Breast epithelium (tissue), 4 donors: ENCODE results near the gene RIC3. TPM values are rescaled to one million over a fixed set of nuclear protein-coding genes. Genes with fewer than 3 reads are reported as not detected.

Experiments used
- DNase-seq, 2 donors: peaks; one replicate each; pipeline ENCODE4 v3.0.0-alpha.2; 2019; ENCODE audit warnings: low spot score in 2 of 2
- H3K27ac ChIP-seq, 2 donors: fragments of 200-600 bp; sonication (generic) in 1 of 2; one replicate each; pipeline ENCODE4 v1.5.1; 2016 to 2019; ENCODE audit warnings: mild to moderate bottlenecking in 1 of 2
- H3K27me3 ChIP-seq, 2 donors: fragments of 200-600 bp; sonication (generic) in 1 of 2; one replicate each; pipeline versions ENCODE4 v1.5.1 to v1.6.0; 2017 to 2019; ENCODE audit warnings: control low read depth in 1 of 2, mild to moderate bottlenecking in 1 of 2
- H3K36me3 ChIP-seq: fragments of 200-600 bp; one replicate; pipeline ENCODE4 v1.5.1; 2019
- H3K4me1 ChIP-seq, 2 donors: fragments of 200-600 bp; sonication (generic); one replicate each; pipeline ENCODE4 v1.5.1; 2016 to 2019; ENCODE audit warnings: control low read depth in 1 of 2
- H3K4me3 ChIP-seq, 3 donors: fragments of 200-600 bp; sonication (generic); 1 replicate in 2 of 3; 2 replicates in 1 of 3; pipeline ENCODE4 v1.5.1; 2016 to 2019; ENCODE audit warnings: mild to moderate bottlenecking in 3 of 3, moderate library complexity in 2 of 3
- H3K9me3 ChIP-seq, 2 donors: fragments of 200-600 bp; sonication (generic) in 1 of 2; one replicate each; pipeline ENCODE4 v1.5.1; 2016 to 2019; ENCODE audit warnings: control low read depth in 1 of 2
- POLR2A ChIP-seq: fragments of 450-650 bp; IDR thresholded peaks from one replicate; pipeline ENCODE4 v1.6.1; 2016; ENCODE audit warnings: antibody characterized with exemption, mild to moderate bottlenecking, moderate library complexity
- POLR2AphosphoS5 ChIP-seq, 3 donors: sonication (generic); formaldehyde crosslinking; IDR thresholded peaks; one replicate each; pipeline ENCODE4 v1.6.1; 2017; ENCODE audit warnings: antibody characterized with exemption in 3 of 3
- intact Hi-C: fragments of 100-400 bp; cut with DNase I; formaldehyde crosslinking; loops from one replicate; pipeline ENCODE4 v1.15.1; 2023; ENCODE audit warnings: low total_unique reads
- total RNA-seq, 3 donors: library from RNA; depleted of rRNA; stranded (reverse); fragments of >200 nt; gene quantifications; one replicate each; pipeline ENCODE4 v1.1.0, GENCODE V29; 2016
- TF ChIP-seq, protein P1 (sequence below), 3 donors: fragments of 450-650 bp; IDR thresholded peaks; one replicate each; pipeline ENCODE4 v1.5.1; 2016 to 2017; ENCODE audit warnings: antibody characterized with exemption in 3 of 3, mild to moderate bottlenecking in 3 of 3, moderate library complexity in 3 of 3

RIC3 gene
- total RNA-seq, 3 donors from 2014 or later = 4.5 to 48.0 (median 24.3) TPM

DNA sequence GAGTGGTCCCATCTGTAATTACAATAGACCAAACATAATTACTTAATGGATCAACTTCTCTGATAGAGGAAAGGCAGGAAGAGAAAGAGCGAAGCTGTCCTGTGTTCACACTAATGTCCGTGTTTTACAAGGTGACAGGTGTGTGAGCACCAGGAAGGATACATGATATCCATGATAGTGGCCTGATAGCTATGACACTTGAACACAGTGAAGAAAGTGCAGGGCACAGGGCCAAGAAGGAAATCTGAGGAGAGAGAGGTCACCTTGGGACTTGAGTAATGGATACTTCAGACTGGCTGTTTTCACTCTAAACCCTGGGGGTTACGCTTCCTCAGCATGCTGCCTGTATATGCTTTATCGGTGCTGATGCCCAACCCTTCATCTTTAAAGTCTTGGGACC, 58.4 kb downstream of the RIC3 start:
- H3K9me3 ChIP-seq = no peaks in the 10 kb centered on the region
- H3K27me3 ChIP-seq = no peaks in the 10 kb centered on the region
- H3K4me1 ChIP-seq = no peaks in the 10 kb centered on the region
- TF ChIP-seq, protein P1, sequence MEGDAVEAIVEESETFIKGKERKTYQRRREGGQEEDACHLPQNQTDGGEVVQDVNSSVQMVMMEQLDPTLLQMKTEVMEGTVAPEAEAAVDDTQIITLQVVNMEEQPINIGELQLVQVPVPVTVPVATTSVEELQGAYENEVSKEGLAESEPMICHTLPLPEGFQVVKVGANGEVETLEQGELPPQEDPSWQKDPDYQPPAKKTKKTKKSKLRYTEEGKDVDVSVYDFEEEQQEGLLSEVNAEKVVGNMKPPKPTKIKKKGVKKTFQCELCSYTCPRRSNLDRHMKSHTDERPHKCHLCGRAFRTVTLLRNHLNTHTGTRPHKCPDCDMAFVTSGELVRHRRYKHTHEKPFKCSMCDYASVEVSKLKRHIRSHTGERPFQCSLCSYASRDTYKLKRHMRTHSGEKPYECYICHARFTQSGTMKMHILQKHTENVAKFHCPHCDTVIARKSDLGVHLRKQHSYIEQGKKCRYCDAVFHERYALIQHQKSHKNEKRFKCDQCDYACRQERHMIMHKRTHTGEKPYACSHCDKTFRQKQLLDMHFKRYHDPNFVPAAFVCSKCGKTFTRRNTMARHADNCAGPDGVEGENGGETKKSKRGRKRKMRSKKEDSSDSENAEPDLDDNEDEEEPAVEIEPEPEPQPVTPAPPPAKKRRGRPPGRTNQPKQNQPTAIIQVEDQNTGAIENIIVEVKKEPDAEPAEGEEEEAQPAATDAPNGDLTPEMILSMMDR (IDR thresholded peaks at IDR 0.05) = no peak
- TF ChIP-seq POLR2AphosphoS5 (IDR thresholded peaks at IDR 0.05) (no peak), POLR2A (no peak)
- intact Hi-C loops = no loop called here
- H3K36me3 ChIP-seq = no peaks in the 10 kb centered on the region
- no peak for DNase-seq
- no peak overlapping the region for H3K27ac ChIP-seq
- H3K4me3 ChIP-seq = no peak overlapping the region

GRCh38 chr11:8109675-8110074, 59.1 kb downstream of the RIC3 start:
- no peaks in the 10 kb centered on the region for H3K4me1 ChIP-seq
- H3K9me3 ChIP-seq = no peaks in the 10 kb centered on the region
- DNase-seq = no peak
- no peak overlapping the region for H3K4me3 ChIP-seq
- intact Hi-C loops = no loop called here
- H3K27ac ChIP-seq = no peak overlapping the region
- TF ChIP-seq POLR2AphosphoS5 (IDR thresholded peaks at IDR 0.05) = no peak
- H3K36me3 ChIP-seq = no peaks in the 10 kb centered on the region
- H3K27me3 ChIP-seq = no peaks in the 10 kb centered on the region

DNA sequence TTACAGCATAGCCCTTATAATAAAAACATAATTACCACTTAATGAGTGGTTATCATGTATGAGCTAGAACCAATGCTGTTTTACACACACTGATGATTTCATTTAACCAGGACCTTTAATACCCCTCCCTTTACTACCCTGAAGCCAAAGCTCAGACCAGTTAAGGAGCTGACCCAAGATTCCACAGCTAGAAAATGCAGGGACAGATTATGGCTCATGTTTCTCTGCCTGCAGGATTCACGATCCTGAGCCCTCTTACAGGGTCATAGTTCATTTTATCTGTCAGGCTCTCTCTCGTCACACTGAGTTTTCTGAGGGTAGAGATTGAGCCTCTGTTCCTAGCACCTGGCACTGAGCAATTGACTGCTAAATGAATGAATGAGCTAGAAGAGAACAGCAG, 60.4 kb downstream of the RIC3 start:
- no peak overlapping the region for H3K27ac ChIP-seq
- H3K9me3 ChIP-seq = no peaks in the 10 kb centered on the region
- no peak for DNase-seq
- H3K27me3 ChIP-seq = no peaks in the 10 kb centered on the region
- H3K4me3 ChIP-seq = no peak overlapping the region
- TF ChIP-seq POLR2A (no peak), POLR2AphosphoS5 (IDR thresholded peaks at IDR 0.05) (no peak)
- TF ChIP-seq, protein P1 (IDR thresholded peaks at IDR 0.05) = no peak
- no peaks in the 10 kb centered on the region for H3K4me1 ChIP-seq
- H3K36me3 ChIP-seq = no peaks in the 10 kb centered on the region
- intact Hi-C loops = no loop called here

DNA sequence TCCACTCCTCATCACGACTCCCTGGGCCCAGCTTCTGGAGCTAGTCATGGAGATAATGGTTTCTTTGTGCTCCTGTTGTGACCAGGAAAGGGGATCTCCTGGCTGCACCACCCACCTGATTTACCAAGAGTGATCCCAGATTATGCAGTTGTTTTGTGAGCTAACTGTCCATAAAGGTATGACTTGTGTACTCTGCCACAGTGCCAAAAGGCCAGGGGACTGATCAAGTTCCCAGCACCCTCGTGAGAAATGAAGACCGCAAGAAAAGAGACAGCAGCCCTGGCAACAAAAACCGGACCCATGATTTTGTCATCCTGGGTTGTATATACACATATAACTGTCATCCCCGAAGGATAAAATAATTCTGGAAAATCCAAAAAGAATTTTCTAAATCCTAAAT, 61.2 kb downstream of the RIC3 start:
- intact Hi-C loops = no loop called here
- H3K4me3 ChIP-seq = no peak overlapping the region
- DNase-seq = no peak
- H3K4me1 ChIP-seq = no peaks in the 10 kb centered on the region
- no peaks in the 10 kb centered on the region for H3K27me3 ChIP-seq
- no peak overlapping the region for H3K27ac ChIP-seq
- H3K36me3 ChIP-seq = no peaks in the 10 kb centered on the region
- H3K9me3 ChIP-seq = no peaks in the 10 kb centered on the region
- no peak for TF ChIP-seq POLR2AphosphoS5 (IDR thresholded peaks at IDR 0.05)
- TF ChIP-seq, protein P1 (IDR thresholded peaks at IDR 0.05) = no peak
- no peak for TF ChIP-seq POLR2A

DNA sequence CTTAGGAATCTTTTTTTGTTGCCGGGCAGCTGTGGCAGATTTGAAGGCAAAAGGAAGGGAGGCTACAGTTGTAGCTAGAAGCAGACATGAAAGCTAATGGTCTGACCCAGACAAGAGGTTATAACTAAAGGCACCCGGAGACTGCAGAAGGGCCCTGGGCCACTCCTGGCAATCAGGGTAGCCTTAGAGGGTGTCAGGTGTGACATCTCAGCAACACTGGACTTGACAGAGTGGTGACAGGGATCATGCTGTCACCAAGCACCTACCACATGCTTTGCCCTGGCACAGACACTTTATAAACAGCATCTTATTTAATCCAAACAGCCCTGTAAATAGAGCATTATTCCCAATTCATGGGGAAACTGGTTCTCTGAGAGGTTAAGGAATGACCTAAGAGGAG, 62.1 kb downstream of the RIC3 start:
- intact Hi-C loops = no loop called here
- Histone ChIP-seq H3K9me3 (no peaks in the 10 kb centered on the region), H3K27ac (no peak overlapping the region), H3K27me3 (no peaks in the 10 kb centered on the region), H3K4me1 (no peaks in the 10 kb centered on the region), H3K4me3 (no peak overlapping the region), H3K36me3 (no peaks in the 10 kb centered on the region)
- TF ChIP-seq POLR2AphosphoS5 (IDR thresholded peaks at IDR 0.05) (no peak), POLR2A (no peak)
- TF ChIP-seq, protein P1 (IDR thresholded peaks at IDR 0.05) = no peak
- DNase-seq = no peak

- Histone ChIP-seq H3K4me1 (no peaks in the 10 kb centered on the region), H3K9me3 (no peaks in the 10 kb centered on the region), H3K36me3 (no peaks in the 10 kb centered on the region), H3K4me3 (no peak overlapping the region), H3K27ac (no peak overlapping the region), H3K27me3 (no peaks in the 10 kb centered on the region)
- TF ChIP-seq POLR2AphosphoS5 (IDR thresholded peaks at IDR 0.05) (no peak), POLR2A (no peak)
- TF ChIP-seq, protein P1 (IDR thresholded peaks at IDR 0.05) = no peak
- intact Hi-C loops = no loop called here
- DNase-seq = no peak
Observed at GRCh38 chr11:8105666-8106065, 63.2 kb downstream of the RIC3 start.
